Uterus (tissue), 2 donors: ENCODE data around the gene CXCL14.

ENCODE experiments used
- CTCF ChIP-seq, 4 experiments: fragments of 200-600 bp in 2 of 4; fragments of 450-650 bp in 2 of 4; sonication (generic) in 2 of 4; IDR thresholded peaks; one replicate each; pipeline ENCODE4 v1.5.1; 2016 to 2019; ENCODE audit warnings: antibody characterized with exemption in 4 of 4, mild to moderate bottlenecking in 2 of 4, moderate library complexity in 1 of 4
- POLR2A ChIP-seq, 2 donors: fragments of 450-650 bp; IDR thresholded peaks; one replicate each; pipeline ENCODE4 v1.6.1; 2016; ENCODE audit warnings: antibody characterized with exemption in 2 of 2, mild to moderate bottlenecking in 1 of 2, moderate library complexity in 1 of 2

- TF ChIP-seq CTCF (IDR thresholded peaks at IDR 0.05) (no peak), POLR2A (IDR thresholded peaks at IDR 0.05) (no peak)
These were observed 4.3 kb downstream of the CXCL14 start for GRCh38 chr5:135574493-135574892.
